WTC11 (cell line): ENCODE data around the gene KRT86. TPM values are rescaled to one million over a fixed set of nuclear protein-coding genes. Genes with fewer than 3 reads are reported as not detected.
"Not testable (repeated sequence)": the region's sequence is repeated elsewhere in the genome, so short reads cannot be mapped to it uniquely, and the experiment has no call there.

Experiments
- ATAC-seq: fragments of 200-7000 bp; cut with Tn5 transposase; 2 replicates; pipeline ENCODE4 v1.10.0; 2021; ENCODE audit warnings: mild to moderate bottlenecking, moderate library complexity
- CTCF ChIA-PET: fragments of 300-600 bp; sonication (Branson Sonifier 250); formaldehyde crosslinking; loops from one replicate; lab custom pipeline; 2021; ENCODE audit warnings: antibody characterized with exemption; lab: Charles Lee
- POLR2A ChIA-PET: fragments of 350-600 bp; sonication (Branson Sonifier 250); formaldehyde crosslinking; loops from one replicate; lab custom pipeline; 2021; ENCODE audit warnings: antibody characterized with exemption; lab: Charles Lee
- DNase-seq: peaks from one replicate; pipeline ENCODE4 v3.0.0; 2021; ENCODE audit warnings: low spot score
- H3K27ac Mint-ChIP-seq: 2 replicates; pipeline ENCODE4 v1.8.0; 2021; ENCODE audit warnings: mixed read lengths
- H3K27me3 Mint-ChIP-seq: 2 replicates; pipeline ENCODE4 v1.8.0; 2021; ENCODE audit warnings: low read depth, mild to moderate bottlenecking, moderate library complexity, mixed read lengths
- H3K36me3 Mint-ChIP-seq: 2 replicates; pipeline ENCODE4 v1.8.0; 2021; ENCODE audit warnings: mixed read lengths
- H3K4me1 Mint-ChIP-seq: 2 replicates; pipeline ENCODE4 v1.8.0; 2022; ENCODE audit warnings: mixed read lengths
- H3K4me3 Mint-ChIP-seq: 2 replicates; pipeline ENCODE4 v1.8.0; 2021; ENCODE audit warnings: mild to moderate bottlenecking, moderate library complexity, mixed read lengths
- H3K9me3 Mint-ChIP-seq: 2 replicates; pipeline ENCODE4 v1.8.0; 2021; ENCODE audit warnings: mixed read lengths
- CREB1 ChIP-seq: sonication (generic); formaldehyde crosslinking; IDR thresholded peaks from 2 replicates; pipeline ENCODE4 v1.8.0; 2023; ENCODE audit warnings: mild to moderate bottlenecking, missing genetic modification reagents
- GABPB1 ChIP-seq: sonication (generic); formaldehyde crosslinking; IDR thresholded peaks from 2 replicates; pipeline ENCODE4 v1.8.1; 2023; ENCODE audit warnings: mild to moderate bottlenecking, missing genetic modification reagents
- GRHL2 ChIP-seq: fragments of 250-450 bp; sonication (Bioruptor Pico); IDR thresholded peaks from 2 replicates; pipeline ENCODE4 v1.8.0; 2022; ENCODE audit warnings: mild to moderate bottlenecking, moderate library complexity; ENCODE audit not compliant: insufficient replicate concordance, severe bottlenecking
- MYBL2 ChIP-seq: sonication (generic); formaldehyde crosslinking; IDR thresholded peaks from 2 replicates; pipeline ENCODE4 v1.8.1; 2023; ENCODE audit warnings: mild to moderate bottlenecking, moderate library complexity, missing genetic modification reagents
- NR1H2 ChIP-seq: sonication (generic); formaldehyde crosslinking; IDR thresholded peaks from 2 replicates; pipeline ENCODE4 v1.9.0; 2021; ENCODE audit warnings: mild to moderate bottlenecking, moderate library complexity, missing genetic modification reagents
- OVOL2 ChIP-seq: fragments of 250-450 bp; sonication (Bioruptor Pico); IDR thresholded peaks from 2 replicates; pipeline ENCODE4 v1.9.0; 2021; ENCODE audit warnings: mild to moderate bottlenecking, borderline replicate concordance
- RELA ChIP-seq: sonication (generic); formaldehyde crosslinking; IDR thresholded peaks from 2 replicates; pipeline ENCODE4 v1.8.1; 2022; ENCODE audit warnings: missing genetic modification reagents, mild to moderate bottlenecking, borderline replicate concordance
- TCF7 ChIP-seq: sonication (generic); formaldehyde crosslinking; IDR thresholded peaks from 2 replicates; pipeline ENCODE4 v1.8.0; 2022; ENCODE audit warnings: mild to moderate bottlenecking, low read depth, missing genetic modification reagents, moderate library complexity
- TP53 ChIP-seq: sonication (generic); formaldehyde crosslinking; IDR thresholded peaks from 2 replicates; pipeline ENCODE4 v1.8.1; 2023; ENCODE audit warnings: mild to moderate bottlenecking, missing genetic modification reagents
- ZNF219 ChIP-seq: sonication (generic); formaldehyde crosslinking; IDR thresholded peaks from 2 replicates; pipeline ENCODE4 v1.8.0; 2023; ENCODE audit warnings: missing genetic modification reagents, mild to moderate bottlenecking, borderline replicate concordance
- ZNF263 ChIP-seq: sonication (generic); formaldehyde crosslinking; IDR thresholded peaks from 2 replicates; pipeline ENCODE4 v1.8.1; 2022; ENCODE audit warnings: low read depth, mild to moderate bottlenecking, moderate library complexity, missing genetic modification reagents
- ZNF317 ChIP-seq: sonication (generic); formaldehyde crosslinking; IDR thresholded peaks from 2 replicates; pipeline ENCODE4 v1.8.1; 2023; ENCODE audit warnings: low read depth, mild to moderate bottlenecking, moderate library complexity, missing genetic modification reagents, borderline replicate concordance
- ZNF423 ChIP-seq: fragments of 250-450 bp; sonication (Bioruptor Pico); IDR thresholded peaks from 2 replicates; pipeline ENCODE4 v2.1.2; 2022; ENCODE audit warnings: mild to moderate bottlenecking, moderate library complexity
- total RNA-seq: library from RNA; stranded (reverse); gene quantifications from 3 replicates; pipeline ENCODE4 v1.2.3, GENCODE V29; 2021
- TF ChIP-seq, protein P1 (sequence below): sonication (generic); formaldehyde crosslinking; conservative IDR thresholded peaks from 2 replicates; pipeline ENCODE4 v1.8.1; 2022; ENCODE audit warnings: mild to moderate bottlenecking, missing genetic modification reagents
- TF ChIP-seq, protein P2 (sequence below): sonication (generic); formaldehyde crosslinking; IDR thresholded peaks from 2 replicates; pipeline ENCODE4 v1.8.1; 2023; ENCODE audit warnings: mild to moderate bottlenecking, missing genetic modification reagents, moderate library complexity
- TF ChIP-seq, protein P3 (sequence below): sonication (generic); formaldehyde crosslinking; IDR thresholded peaks from 2 replicates; pipeline ENCODE4 v1.8.0; 2022; ENCODE audit warnings: mild to moderate bottlenecking, missing genetic modification reagents
- TF ChIP-seq, protein P4 (sequence below): fragments of 250-450 bp; sonication (Bioruptor Pico); IDR thresholded peaks from 2 replicates; pipeline ENCODE4 v1.9.0; 2021; ENCODE audit warnings: mild to moderate bottlenecking
- TF ChIP-seq, protein P5 (sequence below): fragments of 250-450 bp; sonication (Bioruptor Pico); IDR thresholded peaks from 2 replicates; pipeline ENCODE4 v1.8.0; 2021; ENCODE audit warnings: mild to moderate bottlenecking
- TF ChIP-seq, protein P6 (sequence below): sonication (generic); formaldehyde crosslinking; IDR thresholded peaks from 2 replicates; pipeline ENCODE4 v1.8.1; 2023; ENCODE audit warnings: mild to moderate bottlenecking, missing genetic modification reagents
- TF ChIP-seq, protein P7 (sequence below): sonication (generic); formaldehyde crosslinking; IDR thresholded peaks from 2 replicates; pipeline ENCODE4 v1.8.1; 2023; ENCODE audit warnings: mild to moderate bottlenecking, missing genetic modification reagents, moderate library complexity
- TF ChIP-seq, protein P8 (sequence below): sonication (generic); formaldehyde crosslinking; IDR thresholded peaks from 2 replicates; pipeline ENCODE4 v1.8.1; 2022; ENCODE audit warnings: mild to moderate bottlenecking, missing genetic modification reagents, moderate library complexity, borderline replicate concordance

Gene KRT86
- total RNA-seq, 1 experiment from 2014 or later = 0.11 TPM

DNA sequence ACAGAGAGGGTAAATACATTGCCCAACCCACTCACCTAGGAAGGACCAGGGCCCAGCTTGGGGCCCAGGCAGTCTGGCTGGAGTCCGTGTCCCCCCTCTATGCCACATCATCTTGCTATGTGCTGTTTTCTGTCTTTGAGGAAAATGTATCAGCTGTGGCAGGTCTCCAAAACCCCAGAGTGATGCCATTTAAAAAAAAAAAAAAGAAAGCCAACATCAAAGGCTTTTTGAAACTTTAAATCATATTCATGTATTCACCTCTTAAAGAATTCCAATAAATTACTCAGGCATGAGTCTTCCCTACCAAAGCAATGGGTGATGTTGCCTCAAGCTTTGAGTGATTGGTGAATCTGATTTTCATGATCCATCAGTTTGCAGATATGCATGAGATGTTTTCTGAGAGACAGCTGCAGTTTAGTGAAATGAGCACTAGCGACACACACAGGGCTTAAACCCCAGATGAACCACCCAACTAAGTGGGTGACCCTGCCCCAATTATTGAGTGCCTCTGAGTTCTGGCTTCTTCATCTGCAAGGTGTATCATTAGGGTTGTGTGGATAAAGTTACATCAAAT is 10.8 kb downstream of the KRT86 start (continued):
- TF ChIP-seq TP53 (CRISPR knock-in tag) (no peak), MYBL2 (CRISPR knock-in tag) (no peak), RELA (no peak), ZNF317 (CRISPR knock-in tag) (no peak)

DNA sequence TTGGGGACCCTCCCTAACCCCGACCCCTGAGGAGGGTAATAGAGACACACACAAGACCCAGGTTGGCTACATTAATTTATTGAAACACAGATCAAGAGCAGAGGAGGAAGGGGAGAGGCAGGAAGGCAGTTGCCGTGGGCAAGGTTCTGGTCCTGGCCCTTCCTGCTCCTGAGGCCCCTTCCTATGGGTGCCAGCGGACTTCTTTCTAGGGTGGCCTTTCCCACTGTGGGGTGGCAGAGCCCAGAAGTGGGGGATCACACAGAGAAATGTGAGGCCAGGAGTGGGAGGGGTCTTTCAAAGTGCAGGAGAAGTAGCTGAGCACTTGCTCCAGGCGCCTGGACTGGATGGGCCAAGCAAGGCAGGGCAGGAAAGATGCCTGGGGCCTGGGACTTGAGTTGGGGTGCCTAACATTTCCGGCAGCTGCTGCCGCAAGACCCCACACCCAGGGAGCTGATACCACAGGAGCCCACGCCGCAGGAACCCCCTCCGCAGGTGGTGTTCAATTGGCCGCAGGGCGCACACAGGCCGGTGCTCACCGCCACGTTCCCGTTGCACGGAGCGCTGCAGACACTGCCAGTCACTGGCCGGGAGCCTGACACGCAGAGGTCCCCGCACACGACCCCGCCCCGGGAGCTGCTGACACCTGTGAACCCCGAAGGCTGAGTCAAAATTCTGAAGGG is 11.5 kb downstream of the KRT86 start:
- Mint-ChIP-seq H3K4me3 (no peak overlapping the region), H3K27me3 (no peaks in the 10 kb centered on the region), H3K9me3 (no peaks in the 10 kb centered on the region), H3K36me3 (no peaks in the 10 kb centered on the region), H3K27ac (no peak overlapping the region), H3K4me1 (peaks cover 11% of the 10 kb centered on the region)
- TF ChIP-seq CREB1 (CRISPR knock-in tag) = no peak
- TF ChIP-seq, protein P1, sequence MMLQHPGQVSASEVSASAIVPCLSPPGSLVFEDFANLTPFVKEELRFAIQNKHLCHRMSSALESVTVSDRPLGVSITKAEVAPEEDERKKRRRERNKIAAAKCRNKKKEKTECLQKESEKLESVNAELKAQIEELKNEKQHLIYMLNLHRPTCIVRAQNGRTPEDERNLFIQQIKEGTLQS (CRISPR knock-in tag) = no peak
- no peak for TF ChIP-seq MYBL2 (CRISPR knock-in tag)
- TF ChIP-seq, protein P2, sequence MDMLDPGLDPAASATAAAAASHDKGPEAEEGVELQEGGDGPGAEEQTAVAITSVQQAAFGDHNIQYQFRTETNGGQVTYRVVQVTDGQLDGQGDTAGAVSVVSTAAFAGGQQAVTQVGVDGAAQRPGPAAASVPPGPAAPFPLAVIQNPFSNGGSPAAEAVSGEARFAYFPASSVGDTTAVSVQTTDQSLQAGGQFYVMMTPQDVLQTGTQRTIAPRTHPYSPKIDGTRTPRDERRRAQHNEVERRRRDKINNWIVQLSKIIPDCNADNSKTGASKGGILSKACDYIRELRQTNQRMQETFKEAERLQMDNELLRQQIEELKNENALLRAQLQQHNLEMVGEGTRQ (CRISPR knock-in tag) = no peak
- TF ChIP-seq, protein P3, sequence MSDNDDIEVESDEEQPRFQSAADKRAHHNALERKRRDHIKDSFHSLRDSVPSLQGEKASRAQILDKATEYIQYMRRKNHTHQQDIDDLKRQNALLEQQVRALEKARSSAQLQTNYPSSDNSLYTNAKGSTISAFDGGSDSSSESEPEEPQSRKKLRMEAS (CRISPR knock-in tag) = no peak
- TF ChIP-seq, protein P4, sequence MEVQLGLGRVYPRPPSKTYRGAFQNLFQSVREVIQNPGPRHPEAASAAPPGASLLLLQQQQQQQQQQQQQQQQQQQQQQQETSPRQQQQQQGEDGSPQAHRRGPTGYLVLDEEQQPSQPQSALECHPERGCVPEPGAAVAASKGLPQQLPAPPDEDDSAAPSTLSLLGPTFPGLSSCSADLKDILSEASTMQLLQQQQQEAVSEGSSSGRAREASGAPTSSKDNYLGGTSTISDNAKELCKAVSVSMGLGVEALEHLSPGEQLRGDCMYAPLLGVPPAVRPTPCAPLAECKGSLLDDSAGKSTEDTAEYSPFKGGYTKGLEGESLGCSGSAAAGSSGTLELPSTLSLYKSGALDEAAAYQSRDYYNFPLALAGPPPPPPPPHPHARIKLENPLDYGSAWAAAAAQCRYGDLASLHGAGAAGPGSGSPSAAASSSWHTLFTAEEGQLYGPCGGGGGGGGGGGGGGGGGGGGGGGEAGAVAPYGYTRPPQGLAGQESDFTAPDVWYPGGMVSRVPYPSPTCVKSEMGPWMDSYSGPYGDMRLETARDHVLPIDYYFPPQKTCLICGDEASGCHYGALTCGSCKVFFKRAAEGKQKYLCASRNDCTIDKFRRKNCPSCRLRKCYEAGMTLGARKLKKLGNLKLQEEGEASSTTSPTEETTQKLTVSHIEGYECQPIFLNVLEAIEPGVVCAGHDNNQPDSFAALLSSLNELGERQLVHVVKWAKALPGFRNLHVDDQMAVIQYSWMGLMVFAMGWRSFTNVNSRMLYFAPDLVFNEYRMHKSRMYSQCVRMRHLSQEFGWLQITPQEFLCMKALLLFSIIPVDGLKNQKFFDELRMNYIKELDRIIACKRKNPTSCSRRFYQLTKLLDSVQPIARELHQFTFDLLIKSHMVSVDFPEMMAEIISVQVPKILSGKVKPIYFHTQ (CRISPR knock-in tag) = no peak
- no peak for TF ChIP-seq ZNF219
- TF ChIP-seq TCF7 = no peak
- TF ChIP-seq GRHL2 (CRISPR knock-in tag) = no peak
- TF ChIP-seq, protein P5, sequence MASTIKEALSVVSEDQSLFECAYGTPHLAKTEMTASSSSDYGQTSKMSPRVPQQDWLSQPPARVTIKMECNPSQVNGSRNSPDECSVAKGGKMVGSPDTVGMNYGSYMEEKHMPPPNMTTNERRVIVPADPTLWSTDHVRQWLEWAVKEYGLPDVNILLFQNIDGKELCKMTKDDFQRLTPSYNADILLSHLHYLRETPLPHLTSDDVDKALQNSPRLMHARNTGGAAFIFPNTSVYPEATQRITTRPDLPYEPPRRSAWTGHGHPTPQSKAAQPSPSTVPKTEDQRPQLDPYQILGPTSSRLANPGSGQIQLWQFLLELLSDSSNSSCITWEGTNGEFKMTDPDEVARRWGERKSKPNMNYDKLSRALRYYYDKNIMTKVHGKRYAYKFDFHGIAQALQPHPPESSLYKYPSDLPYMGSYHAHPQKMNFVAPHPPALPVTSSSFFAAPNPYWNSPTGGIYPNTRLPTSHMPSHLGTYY (CRISPR knock-in tag) = no peak
- TF ChIP-seq, protein P6, sequence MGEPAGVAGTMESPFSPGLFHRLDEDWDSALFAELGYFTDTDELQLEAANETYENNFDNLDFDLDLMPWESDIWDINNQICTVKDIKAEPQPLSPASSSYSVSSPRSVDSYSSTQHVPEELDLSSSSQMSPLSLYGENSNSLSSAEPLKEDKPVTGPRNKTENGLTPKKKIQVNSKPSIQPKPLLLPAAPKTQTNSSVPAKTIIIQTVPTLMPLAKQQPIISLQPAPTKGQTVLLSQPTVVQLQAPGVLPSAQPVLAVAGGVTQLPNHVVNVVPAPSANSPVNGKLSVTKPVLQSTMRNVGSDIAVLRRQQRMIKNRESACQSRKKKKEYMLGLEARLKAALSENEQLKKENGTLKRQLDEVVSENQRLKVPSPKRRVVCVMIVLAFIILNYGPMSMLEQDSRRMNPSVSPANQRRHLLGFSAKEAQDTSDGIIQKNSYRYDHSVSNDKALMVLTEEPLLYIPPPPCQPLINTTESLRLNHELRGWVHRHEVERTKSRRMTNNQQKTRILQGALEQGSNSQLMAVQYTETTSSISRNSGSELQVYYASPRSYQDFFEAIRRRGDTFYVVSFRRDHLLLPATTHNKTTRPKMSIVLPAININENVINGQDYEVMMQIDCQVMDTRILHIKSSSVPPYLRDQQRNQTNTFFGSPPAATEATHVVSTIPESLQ (CRISPR knock-in tag) = no peak
- TF ChIP-seq ZNF423 (CRISPR knock-in tag) = no peak
- no peak for TF ChIP-seq ZNF317 (CRISPR knock-in tag)
- TF ChIP-seq GABPB1 (CRISPR knock-in tag) = no peak
- TF ChIP-seq NR1H2 = no peak
- TF ChIP-seq, protein P7, sequence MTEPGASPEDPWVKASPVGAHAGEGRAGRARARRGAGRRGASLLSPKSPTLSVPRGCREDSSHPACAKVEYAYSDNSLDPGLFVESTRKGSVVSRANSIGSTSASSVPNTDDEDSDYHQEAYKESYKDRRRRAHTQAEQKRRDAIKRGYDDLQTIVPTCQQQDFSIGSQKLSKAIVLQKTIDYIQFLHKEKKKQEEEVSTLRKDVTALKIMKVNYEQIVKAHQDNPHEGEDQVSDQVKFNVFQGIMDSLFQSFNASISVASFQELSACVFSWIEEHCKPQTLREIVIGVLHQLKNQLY (CRISPR knock-in tag) = no peak
- TF ChIP-seq, protein P8, sequence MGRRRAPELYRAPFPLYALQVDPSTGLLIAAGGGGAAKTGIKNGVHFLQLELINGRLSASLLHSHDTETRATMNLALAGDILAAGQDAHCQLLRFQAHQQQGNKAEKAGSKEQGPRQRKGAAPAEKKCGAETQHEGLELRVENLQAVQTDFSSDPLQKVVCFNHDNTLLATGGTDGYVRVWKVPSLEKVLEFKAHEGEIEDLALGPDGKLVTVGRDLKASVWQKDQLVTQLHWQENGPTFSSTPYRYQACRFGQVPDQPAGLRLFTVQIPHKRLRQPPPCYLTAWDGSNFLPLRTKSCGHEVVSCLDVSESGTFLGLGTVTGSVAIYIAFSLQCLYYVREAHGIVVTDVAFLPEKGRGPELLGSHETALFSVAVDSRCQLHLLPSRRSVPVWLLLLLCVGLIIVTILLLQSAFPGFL (CRISPR knock-in tag) = no peak
- TF ChIP-seq OVOL2 = no peak
- no peak for TF ChIP-seq ZNF263 (CRISPR knock-in tag)
- no peak for ATAC-seq
- CTCF ChIA-PET = interaction anchor here (0.5 to 1.8 kb wide), 9 partner anchors 11 to 1455 kb away, joined by 3 to 6 read pairs (median 4); partner anchors contain the start of genes KRT7 and KRT86
- DNase-seq = no peak
- POLR2A ChIA-PET = interaction anchor here (0.6 kb wide), 1 partner anchor 94 kb away, joined by 5 read pairs; the partner anchor contains the start of gene KRT80

DNA sequence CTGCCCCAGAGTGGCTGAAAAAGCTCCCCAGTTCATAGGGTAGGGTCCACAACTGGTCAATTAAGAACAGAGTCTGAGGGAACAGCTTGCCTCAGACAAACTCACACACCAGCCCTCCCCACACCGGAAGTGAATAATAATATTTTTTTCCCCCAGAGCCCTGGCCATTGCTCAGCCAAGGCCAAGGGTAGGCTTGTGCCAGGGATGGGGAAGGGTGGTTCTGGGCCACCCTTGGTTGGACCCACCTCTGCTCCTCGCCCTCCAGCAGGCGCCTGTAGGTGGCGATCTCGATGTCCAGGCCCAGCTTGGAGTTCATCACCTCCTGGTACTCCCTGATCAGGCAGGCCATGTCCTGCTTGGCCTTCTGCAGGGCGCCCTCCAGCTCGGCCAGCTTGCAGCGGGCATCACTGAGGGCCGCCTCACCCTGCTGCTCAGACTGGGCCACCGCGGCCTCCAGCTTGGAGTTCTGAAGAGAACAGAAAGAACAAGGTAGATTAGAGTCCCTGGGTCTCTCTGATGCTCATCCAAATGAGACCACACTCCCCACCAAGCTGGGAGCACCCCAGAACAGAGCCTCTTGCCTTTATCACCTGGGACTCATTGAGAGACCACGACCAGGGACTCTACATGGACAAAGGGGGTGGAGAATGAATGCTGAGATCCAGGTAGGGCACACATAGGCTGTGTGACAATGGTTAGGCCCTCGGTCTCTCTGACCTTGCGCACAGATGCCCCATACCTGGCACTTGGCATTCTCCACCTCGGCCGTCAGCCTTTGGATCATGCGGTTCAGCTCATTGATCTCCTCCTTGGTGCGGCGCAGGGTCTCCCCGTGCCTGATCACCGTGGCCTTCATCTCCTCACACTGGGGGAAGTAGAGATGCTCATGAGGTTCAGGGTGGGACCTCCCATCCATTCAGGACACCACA is 12.7 kb downstream of the KRT86 start:
- not testable (repeated sequence) for DNase-seq, H3K27me3 Mint-ChIP-seq, H3K4me3 Mint-ChIP-seq, H3K36me3 Mint-ChIP-seq, H3K9me3 Mint-ChIP-seq, H3K27ac Mint-ChIP-seq
- ATAC-seq = peak; percentile 65
- H3K4me1 Mint-ChIP-seq = peaks cover 11% of the 10 kb centered on the region
- ChIA-PET CTCF (interaction anchor here (0.5 to 1.8 kb wide), 11 partner anchors 8 to 1454 kb away, joined by 3 to 6 read pairs (median 4); partner anchors contain the start of genes KRT7 and KRT86), POLR2A (interaction anchor here (0.6 kb wide), 1 partner anchor 95 kb away, joined by 5 read pairs; the partner anchor contains the start of gene KRT80)
